Activated naive CD8-positive, alpha-beta T cell treated with anti-CD3 and anti-CD28 coated beads, Interleukin-2, amount 50 U/mL, for 16 hours (primary cell): ENCODE measurements around the gene FURIN.
"Not testable (repeated sequence)": the region's sequence is repeated elsewhere in the genome, so short reads cannot be mapped to it uniquely, and the experiment has no call there.

Experiments used
- DNase-seq: peaks from one replicate; pipeline ENCODE4 v3.0.0-alpha.2; 2020; ENCODE audit warnings: low read depth, low spot score

FURIN gene

DNA sequence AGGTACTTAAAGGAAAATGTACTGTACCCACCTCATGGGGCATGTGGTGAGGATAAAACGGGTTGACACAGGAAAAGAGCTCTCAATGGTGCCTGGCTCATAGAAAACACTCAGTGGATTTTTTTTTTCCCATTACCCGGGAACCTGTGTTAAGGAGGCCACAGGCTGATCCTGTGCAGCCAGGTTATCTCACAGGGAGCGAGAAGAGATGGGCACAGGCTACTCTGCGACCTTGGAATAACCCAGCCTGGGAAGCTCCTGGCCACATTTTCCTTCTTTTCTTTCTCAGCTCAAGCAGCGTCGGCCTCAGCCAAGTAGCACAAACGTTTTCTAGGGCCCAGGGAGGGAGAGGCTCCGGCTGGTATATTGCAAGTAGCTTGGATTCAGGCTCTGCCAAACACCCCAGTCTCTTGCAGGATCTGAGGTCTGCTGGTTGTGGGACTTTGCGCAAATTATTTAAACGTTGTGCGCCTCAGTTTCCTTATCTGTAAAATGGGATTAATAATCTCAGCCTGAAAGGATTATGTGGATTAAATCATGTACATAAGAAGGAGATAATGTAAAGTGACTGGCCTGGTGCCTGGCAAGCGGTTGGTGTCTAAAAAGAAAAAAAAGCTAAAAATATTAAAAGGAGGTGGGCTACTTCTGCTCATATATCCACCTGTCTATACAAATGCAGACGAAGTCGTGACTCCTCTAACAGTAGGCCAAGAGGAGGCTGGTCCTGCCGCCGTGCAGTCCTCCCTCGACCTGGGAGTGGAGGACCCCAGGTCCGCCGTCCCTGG lies 2.2 kb downstream of the FURIN start:
- no peak for DNase-seq

DNA sequence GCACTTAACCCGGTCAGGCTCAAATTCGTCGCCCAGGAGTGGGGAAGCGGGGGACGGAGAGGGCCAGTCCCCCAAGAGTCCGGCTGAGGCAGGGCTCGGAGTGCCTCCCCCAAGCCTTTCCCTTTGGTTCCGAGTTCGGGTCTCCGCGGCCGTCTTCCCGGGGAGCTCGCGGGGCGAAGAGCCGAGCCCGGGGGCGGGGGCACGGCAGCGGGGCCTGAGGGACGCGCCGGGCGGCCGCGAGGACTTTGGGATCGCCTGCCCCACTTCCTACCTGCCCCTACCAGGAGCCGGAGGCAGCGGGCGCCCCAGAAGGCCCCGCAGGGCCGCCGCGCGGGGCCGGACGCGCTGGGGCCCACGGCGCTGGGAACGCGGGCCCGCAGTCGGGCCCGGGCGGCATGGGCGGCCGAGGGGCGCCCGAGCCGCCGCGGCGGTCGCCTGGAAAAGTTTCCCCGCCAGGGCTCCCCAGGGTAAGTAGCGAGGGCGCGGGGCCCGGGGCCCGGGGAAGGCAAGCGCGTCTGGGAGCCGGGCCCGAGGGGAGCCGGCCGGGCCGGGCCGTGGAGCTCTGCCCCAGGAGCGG lies 2.8 kb downstream of the FURIN start:
- no peak for DNase-seq

DNA sequence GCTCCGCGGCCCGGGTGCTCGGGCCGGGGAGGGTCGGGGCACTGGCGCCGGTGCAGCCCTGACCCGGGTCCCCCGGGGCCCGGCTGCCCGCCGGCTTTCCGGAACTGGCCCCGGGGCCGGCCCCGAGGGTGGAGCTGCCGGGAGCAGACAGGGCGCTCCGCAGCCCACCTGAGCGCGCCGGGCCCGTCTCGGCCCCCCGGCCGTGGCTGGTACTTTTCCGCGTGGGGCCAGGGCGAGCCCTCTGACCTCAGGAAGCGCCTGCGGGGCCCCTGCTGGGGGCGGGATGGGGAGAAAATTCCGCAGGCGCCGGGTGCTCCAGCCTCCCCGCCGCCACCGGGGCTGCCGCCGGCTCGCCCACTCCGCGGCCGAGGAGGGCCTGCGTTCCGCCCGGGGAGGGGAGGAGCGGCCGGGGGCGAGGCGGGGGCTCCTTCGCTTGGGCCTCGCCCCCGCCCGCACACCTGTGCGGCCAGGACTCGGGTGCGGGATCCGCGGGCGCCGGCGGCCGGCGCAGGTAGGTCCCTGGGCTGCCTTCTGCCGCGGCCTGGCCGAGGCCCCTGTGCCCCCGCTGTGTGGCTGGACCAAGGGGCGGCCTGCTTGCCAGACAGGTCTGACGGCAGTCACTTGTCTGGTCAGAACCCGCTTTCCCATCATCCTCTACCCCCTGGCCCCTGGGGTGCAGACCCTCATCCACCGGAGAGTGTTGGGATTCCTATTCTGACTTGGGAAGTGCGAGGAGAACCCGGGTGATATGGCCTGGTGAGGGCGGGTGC lies 3.5 kb downstream of the FURIN start:
- no peak for DNase-seq

DNA sequence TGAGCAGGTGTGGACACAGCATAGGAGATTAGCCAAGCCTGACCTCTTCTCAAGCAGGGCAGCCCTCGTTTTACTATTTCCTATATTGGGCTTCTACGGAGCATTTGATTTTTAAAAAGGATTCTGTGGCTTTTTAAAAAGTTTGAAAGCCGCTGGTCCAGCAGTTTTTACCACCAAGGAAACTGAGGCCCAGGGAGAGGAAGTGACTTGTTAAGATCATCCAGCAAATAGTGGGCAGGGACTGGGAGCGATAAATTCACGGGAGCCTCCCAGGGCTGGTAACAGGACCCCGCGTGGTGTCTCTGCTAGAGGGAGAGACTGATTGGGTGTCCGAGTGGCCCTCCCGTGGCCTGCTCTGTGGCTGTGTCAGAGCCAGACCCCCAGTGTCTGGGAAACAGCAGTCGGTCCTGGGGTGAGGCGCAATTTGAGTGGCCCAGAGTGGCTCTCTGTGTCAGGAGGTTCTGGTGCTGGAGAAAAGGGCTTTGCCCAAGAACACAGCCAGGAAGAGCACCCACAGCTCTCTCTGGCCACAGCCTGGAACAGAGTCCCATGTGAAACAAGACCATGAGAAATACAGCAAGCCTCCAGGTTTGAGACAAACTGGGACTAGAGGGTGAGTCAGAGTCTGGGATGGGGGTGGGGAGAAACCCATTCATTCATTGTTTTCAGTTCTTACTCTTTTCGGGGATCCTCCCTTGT lies 4.2 kb downstream of the FURIN start:
- DNase-seq = no peak

DNA sequence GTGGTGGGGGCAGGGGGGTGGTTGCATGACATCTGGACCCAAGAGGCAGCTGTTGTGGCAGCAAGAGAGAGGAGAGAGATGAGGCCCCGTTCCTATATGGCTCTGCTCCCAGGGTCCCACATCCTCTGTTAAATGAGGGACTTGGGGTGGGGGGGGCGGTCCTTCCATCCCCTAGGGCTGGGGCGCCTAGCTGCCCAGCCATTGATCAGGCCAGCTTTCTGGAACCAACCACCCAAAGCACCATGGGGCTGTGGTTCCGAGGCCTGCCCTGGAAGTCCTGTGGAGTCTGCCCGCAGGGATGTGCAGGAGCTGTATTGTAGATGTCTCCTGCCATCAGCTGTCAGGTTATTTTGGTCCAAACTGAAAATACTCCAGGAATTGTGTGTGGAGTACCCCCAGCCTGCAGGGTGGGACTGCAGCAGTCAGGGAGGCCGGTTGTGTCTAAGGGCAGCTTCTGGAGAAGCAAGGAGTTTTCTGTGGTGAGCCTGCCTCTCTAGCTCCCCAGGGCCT lies 5.2 kb downstream of the FURIN start:
- no peak for DNase-seq

DNA sequence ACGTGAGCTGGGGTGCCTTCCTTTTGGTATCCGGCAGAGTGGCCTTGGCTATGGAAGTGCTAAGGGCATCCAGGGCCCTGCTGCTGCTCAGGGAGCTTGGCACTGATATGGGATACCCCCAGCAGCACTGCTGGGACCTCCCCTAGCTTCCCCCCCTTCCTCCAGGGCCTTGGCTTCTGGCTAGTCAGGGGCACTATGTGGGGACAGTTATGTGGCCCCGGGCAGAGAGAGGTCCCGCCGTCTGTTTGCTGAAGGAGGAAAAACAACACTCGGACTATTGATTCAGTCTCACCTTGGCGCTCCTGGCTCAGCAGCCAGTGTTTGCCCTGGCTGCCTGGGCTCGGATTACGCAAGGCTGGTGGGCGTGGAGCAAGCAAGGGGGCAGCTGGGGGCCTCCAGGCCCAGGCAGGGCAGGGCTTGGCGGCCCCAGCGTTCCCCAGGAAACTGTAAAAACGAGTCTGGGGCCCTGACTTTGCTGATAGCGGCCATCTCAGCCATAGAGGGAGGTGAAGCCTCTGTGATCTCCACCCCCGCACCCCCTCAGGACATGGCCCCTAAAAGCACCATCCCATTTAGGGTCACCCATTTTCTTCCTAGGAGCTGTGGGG lies 5.7 kb downstream of the FURIN start:
- DNase-seq = no peak

DNA sequence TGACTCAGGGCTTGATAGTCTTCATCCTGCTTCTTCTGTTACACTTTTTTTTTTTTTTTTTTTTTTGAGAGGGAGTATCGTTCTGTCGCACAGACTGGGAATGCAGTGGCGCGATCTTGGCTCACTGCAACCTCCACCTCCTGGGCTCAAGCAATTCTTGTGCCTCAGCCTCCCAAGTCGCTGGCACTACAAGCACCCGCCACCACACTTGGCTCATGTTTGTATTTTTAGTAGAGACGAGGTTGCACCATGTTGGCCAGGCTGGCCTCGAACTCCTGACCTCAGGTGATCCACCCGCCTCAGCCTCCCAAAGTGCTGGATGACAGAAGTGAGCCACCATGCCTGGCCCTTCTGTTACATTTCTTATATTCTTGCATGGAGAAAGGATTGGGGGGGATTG lies 6.6 kb downstream of the FURIN start:
- DNase-seq = not testable (repeated sequence)

DNA sequence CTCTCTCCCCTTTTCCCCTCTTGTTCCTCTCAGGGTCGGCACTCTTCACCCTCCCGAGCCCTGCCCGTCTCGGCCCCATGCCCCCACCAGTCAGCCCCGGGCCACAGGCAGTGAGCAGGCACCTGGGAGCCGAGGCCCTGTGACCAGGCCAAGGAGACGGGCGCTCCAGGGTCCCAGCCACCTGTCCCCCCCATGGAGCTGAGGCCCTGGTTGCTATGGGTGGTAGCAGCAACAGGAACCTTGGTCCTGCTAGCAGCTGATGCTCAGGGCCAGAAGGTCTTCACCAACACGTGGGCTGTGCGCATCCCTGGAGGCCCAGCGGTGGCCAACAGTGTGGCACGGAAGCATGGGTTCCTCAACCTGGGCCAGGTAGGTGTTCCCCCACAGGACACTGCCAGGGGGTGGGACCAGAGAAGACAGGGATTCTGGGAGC lies 7.2 kb downstream of the FURIN start:
- DNase-seq = no peak

DNA sequence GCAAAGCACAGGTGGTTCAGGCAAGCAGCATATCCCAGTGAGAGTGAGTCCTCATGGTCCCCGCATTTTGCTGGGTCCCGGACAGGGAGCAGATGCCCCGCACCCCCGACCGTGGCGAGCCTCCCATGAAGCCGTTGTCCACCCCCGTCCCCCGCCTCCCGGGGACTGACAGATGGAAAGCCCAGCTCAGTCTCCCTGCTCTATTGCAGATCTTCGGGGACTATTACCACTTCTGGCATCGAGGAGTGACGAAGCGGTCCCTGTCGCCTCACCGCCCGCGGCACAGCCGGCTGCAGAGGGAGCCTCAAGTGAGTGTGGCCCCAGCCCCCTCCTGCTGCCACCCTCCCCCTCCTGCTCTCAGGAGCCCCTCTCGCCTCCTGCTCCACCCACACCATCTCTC lies 7.7 kb downstream of the FURIN start:
- DNase-seq = no peak

DNA sequence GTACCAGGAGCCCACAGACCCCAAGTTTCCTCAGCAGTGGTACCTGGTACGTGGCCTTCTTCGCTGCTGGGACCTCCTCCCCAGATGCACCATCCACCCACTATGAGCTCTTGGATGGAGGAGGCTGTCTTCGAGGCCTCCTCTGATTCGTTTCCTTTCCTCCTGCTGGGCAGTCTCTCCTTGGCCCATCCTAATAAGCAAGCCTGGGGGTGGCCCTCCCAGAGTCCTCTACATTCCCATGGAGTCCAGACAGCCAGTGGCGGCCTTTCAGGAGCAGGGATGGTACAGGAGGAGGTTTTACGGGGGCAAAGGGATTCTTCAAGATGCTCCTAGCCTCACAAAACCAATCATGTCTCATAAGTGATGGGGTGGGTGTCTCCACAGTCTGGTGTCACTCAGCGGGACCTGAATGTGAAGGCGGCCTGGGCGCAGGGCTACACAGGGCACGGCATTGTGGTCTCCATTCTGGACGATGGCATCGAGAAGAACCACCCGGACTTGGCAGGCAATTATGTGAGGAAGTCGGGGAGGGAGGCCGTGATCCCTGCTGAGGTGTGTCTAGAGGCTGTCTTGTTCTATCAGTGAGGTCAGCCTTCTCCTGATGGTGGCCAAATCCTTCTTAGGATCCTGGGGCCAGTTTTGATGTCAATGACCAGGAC lies 8.3 kb downstream of the FURIN start:
- no peak for DNase-seq

DNA sequence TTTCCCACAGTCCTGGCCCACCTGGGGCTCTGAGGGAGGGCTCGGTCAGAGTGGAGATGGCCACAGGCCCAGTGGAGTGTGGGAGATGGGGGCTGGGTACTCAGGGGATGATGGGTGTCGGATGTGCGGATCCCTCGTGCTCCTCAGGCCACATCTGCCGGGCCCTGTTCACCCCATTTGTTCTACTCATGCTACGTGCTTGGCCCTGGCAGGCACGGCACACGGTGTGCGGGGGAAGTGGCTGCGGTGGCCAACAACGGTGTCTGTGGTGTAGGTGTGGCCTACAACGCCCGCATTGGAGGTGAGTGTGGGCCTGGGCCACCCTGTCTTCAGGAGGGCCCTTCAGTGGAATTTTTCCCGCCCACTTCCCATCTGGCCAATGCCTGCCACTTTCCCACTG lies 8.9 kb downstream of the FURIN start:
- no peak for DNase-seq

DNA sequence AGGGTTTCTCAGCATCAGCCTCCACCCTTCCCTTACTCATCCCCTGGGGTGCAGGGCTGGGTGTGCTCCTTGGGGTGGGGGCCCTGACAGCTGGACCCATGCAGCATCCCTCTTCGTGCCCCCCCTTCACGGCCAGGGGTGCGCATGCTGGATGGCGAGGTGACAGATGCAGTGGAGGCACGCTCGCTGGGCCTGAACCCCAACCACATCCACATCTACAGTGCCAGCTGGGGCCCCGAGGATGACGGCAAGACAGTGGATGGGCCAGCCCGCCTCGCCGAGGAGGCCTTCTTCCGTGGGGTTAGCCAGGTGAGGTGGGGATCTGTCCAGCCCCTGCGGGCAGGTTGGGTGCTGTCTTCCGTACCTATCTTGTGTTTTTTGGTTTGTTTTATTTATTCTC lies 9.6 kb downstream of the FURIN start:
- DNase-seq = no peak

DNA sequence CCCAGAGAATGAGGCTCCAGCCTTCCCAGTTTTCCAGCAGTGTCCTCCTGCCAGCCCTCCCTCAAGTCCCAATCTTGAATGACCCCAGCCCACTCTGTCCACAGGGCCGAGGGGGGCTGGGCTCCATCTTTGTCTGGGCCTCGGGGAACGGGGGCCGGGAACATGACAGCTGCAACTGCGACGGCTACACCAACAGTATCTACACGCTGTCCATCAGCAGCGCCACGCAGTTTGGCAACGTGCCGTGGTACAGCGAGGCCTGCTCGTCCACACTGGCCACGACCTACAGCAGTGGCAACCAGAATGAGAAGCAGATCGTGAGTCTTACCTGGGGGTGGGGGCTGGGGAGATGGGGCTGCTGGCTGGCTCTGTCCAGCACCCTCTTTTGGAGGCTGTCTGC lies 10.3 kb downstream of the FURIN start:
- DNase-seq = no peak

DNA sequence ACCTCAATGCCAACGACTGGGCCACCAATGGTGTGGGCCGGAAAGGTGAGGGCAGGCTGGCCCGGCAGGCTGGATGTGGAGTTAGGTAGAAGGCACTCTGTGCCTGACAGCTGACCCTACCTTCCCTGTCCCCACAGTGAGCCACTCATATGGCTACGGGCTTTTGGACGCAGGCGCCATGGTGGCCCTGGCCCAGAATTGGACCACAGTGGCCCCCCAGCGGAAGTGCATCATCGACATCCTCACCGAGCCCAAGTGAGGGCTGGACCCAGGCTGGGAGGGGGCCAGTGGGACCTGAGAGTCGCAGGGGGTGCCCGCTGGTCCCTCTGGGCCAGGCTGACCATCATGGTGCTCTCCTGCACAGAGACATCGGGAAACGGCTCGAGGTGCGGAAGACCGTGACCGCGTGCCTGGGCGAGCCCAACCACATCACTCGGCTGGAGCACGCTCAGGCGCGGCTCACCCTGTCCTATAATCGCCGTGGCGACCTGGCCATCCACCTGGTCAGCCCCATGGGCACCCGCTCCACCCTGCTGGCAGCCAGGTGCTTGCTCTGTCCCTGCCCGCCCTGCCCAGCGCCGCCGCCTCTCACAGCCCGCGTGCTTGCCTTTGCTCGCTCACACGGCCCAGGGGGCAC lies 11.5 kb downstream of the FURIN start:
- no peak for DNase-seq

DNA sequence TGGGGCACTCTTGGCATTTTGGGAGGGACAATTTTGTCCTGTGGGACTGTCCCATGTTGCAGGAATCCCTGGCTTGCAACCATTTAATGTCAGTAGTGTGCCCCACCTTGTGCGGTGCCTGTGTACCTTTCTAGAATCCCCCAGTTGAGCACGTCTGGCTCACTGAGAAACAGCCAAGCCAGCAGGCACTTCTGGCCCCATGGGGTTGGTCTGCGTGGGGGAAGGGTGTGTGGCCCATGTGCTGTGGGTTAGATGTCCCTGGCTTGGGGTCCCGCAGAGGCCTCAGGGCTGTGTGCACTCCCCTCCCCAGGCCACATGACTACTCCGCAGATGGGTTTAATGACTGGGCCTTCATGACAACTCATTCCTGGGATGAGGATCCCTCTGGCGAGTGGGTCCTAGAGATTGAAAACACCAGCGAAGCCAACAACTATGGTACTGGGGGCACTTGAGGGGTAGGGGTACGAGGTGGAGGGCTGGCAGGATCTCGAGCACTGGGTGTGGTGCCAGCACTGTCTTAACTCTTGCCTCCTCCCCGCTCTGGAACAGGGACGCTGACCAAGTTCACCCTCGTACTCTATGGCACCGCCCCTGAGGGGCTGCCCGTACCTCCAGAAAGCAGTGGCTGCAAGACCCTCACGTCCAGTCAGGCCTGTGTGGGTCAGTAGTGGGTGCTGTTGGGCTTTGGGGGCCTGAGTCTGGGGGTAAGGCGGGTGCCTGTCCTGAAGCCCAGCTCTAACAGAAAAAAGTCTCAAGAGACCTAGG lies 12.2 kb downstream of the FURIN start:
- DNase-seq = no peak

DNA sequence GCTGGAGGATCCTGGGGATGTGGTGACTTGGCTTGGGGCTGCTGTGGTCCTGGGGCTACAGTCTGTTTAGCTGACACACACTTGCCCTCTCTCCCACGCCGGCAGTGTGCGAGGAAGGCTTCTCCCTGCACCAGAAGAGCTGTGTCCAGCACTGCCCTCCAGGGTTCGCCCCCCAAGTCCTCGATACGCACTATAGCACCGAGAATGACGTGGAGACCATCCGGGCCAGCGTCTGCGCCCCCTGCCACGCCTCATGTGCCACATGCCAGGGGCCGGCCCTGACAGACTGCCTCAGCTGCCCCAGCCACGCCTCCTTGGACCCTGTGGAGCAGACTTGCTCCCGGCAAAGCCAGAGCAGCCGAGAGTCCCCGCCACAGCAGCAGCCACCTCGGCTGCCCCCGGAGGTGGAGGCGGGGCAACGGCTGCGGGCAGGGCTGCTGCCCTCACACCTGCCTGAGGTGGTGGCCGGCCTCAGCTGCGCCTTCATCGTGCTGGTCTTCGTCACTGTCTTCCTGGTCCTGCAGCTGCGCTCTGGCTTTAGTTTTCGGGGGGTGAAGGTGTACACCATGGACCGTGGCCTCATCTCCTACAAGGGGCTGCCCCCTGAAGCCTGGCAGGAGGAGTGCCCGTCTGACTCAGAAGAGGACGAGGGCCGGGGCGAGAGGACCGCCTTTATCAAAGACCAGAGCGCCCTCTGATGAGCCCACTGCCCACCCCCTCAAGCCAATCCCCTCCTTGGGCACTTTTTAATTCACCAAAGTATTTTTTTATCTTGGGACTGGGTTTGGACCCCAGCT lies 13.0 kb downstream of the FURIN start:
- no peak for DNase-seq

DNA sequence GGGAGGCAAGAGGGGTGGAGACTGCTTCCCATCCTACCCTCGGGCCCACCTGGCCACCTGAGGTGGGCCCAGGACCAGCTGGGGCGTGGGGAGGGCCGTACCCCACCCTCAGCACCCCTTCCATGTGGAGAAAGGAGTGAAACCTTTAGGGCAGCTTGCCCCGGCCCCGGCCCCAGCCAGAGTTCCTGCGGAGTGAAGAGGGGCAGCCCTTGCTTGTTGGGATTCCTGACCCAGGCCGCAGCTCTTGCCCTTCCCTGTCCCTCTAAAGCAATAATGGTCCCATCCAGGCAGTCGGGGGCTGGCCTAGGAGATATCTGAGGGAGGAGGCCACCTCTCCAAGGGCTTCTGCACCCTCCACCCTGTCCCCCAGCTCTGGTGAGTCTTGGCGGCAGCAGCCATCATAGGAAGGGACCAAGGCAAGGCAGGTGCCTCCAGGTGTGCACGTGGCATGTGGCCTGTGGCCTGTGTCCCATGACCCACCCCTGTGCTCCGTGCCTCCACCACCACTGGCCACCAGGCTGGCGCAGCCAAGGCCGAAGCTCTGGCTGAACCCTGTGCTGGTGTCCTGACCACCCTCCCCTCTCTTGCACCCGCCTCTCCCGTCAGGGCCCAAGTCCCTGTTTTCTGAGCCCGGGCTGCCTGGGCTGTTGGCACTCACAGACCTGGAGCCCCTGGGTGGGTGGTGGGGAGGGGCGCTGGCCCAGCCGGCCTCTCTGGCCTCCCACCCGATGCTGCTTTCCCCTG lies 13.8 kb downstream of the FURIN start:
- no peak for DNase-seq
